ENCODE results near the gene KIF21B. TPM values are rescaled to one million over a fixed set of nuclear protein-coding genes. Genes with fewer than 3 reads are reported as not detected.

The KIF21B gene
- total and polyA plus RNA-seq, 2 of the 4 experiments (the other 2 are of a cell fraction) = 0.36 to 0.55 TPM

- Histone ChIP-seq H3K14ac (replicated peaks; ENCODE audit: low read depth, low read length) (no peak overlapping the region), H3K4me2 (ENCODE audit: low read depth, low read length) (no peak overlapping the region), H2BK15ac (ENCODE audit: low read depth, low read length) (no peak overlapping the region), H2AFZ (replicated peaks; ENCODE audit: low read length, poor library complexity) (no peak overlapping the region), H3K27me3 (ENCODE audit: control insufficient read depth, insufficient read depth, low read length) (peaks cover 84% of the 10 kb centered on the region), H3K9me3 (ENCODE audit: control insufficient read depth, insufficient read depth, low read length) (no peaks in the 10 kb centered on the region), H4K8ac (ENCODE audit: low read depth in 2 of 2, low read length in 2 of 2) (no peak overlapping the region), H3K56ac (ENCODE audit: extremely low read depth, insufficient read depth, low read length) (no peak overlapping the region), H3K9me1 (ENCODE audit: insufficient read depth, low read length) (no peaks in the 10 kb centered on the region), H3K79me1 (ENCODE audit: low read depth in 1 of 2, low read length in 2 of 2) (no peaks in the 10 kb centered on the region), H2BK120ac (ENCODE audit: low read depth, low read length) (no peak overlapping the region), H2AK9ac (replicated peaks; ENCODE audit: low read depth, low read length, poor library complexity) (no peak overlapping the region), H3K9ac (ENCODE audit: low read depth, low read length) (no peak overlapping the region), H3K23ac (ENCODE audit: low read depth, low read length) (no peak overlapping the region), H4K20me1 (ENCODE audit: insufficient read depth, low read length) (no peaks in the 10 kb centered on the region), H2BK20ac (ENCODE audit: low read depth, low read length) (no peak overlapping the region), H2AK5ac (ENCODE audit: low read depth, low read length) (no peak overlapping the region), H3K36me3 (ENCODE audit: control insufficient read depth, insufficient read depth, low read length) (no peaks in the 10 kb centered on the region), H4K91ac (ENCODE audit: insufficient read depth, low read depth, low read length) (no peak overlapping the region), H3K27ac (ENCODE audit: insufficient read depth, low read length) (no peak overlapping the region), H4K5ac (ENCODE audit: low read depth, low read length) (no peak overlapping the region), H3K4me1 (ENCODE audit: control insufficient read depth, insufficient read depth, low read length) (no peaks in the 10 kb centered on the region), H3K18ac (ENCODE audit: low read depth, low read length) (no peak overlapping the region), H2BK5ac (ENCODE audit: low read depth, low read length, poor library complexity, severe bottlenecking) (no peak overlapping the region), H3K4me3 (ENCODE audit: insufficient read depth, low read depth, low read length) (no peak overlapping the region), H3K4ac (ENCODE audit: low read depth, low read length) (no peak overlapping the region)
- intact Hi-C loops (cut with micrococcal nuclease) = no loop called here
- TF ChIP-seq CHD1 (IDR thresholded peaks at IDR 0.05; ENCODE audit: low read depth, low read length) = no peak
- no peak for TF ChIP-seq CEBPB (IDR thresholded peaks at IDR 0.05; ENCODE audit: low read depth, low read length)
- CTCF ChIA-PET = no interaction called here
- POLR2A ChIA-PET (ENCODE audit: unreplicated experiment) = no interaction called here
- in situ Hi-C loops (cut with MboI; ENCODE audit: low sequenced_read_pairs) = no loop called here
- ATAC-seq (ENCODE audit: low read depth) (no peak), DNase-seq (no peak)
- dilution Hi-C loops (cut with HindIII; ENCODE audit: low sequenced_read_pairs, unreplicated experiment) = no loop called here
- no TSS peak for BruUV-seq (replicated peaks)
- WGBS, 2 experiments (ENCODE audit: extremely low coverage in 2 of 2, insufficient read length in 1 of 2) = no CpG with 5 or more reads among the region's 3 CpGs
These were observed 46.1 kb upstream of the KIF21B start for GRCh38 chr1:201069636-201070035.

Measured in IMR-90 (cell line).